GM12878 (cell line): ENCODE measurements around the gene ZNF284.

ENCODE experiments used
- EZH2 ChIP-seq: IDR thresholded peaks from 2 replicates; pipeline ENCODE4 v1.6.1; 2012; ENCODE audit warnings: low read depth, mild to moderate bottlenecking, control low read depth, inconsistent platforms, low read length, borderline replicate concordance; ENCODE audit not compliant: control insufficient read depth
- YBX1 ChIP-seq: fragments of 450-650 bp; IDR thresholded peaks from 2 replicates; pipeline ENCODE4 v1.6.1; 2016; ENCODE audit warnings: antibody characterized with exemption
- ZNF24 ChIP-seq: fragments of 450-650 bp; IDR thresholded peaks from 2 replicates; pipeline ENCODE4 v1.6.1; 2017; ENCODE audit warnings: antibody characterized with exemption, mild to moderate bottlenecking
- TF ChIP-seq, protein P1 (sequence below): IDR thresholded peaks from 2 replicates; pipeline ENCODE4 v1.6.1; 2011; ENCODE audit warnings: low read depth, low read length, improper control_type of control experiment, borderline replicate concordance
- TF ChIP-seq, protein P2 (sequence below): IDR thresholded peaks from 2 replicates; pipeline ENCODE4 v1.6.1; 2011; ENCODE audit warnings: borderline replicate concordance, low read depth, mild to moderate bottlenecking, moderate library complexity, low read length; ENCODE audit not compliant: insufficient read depth, poor library complexity, severe bottlenecking

DNA sequence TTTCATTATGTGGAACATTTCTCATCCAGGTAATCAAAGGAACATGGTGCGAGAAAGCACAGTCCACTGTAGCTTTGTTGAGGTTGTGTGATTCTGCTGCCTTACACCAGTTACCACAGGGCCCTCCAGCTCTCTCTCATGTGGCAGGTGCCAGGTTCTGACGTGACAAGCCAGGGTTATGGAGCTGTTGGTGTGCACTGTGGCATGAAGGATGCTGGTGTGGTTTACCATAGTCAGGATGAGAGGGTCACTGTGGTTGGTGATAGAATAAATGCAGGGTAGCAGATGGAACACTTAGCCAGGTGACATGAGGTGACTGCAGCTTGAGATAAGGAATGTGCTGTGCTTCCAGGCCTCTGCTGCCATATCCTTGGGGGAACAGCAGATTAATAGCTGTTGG, 12.7 kb upstream of the ZNF284 start:
- TF ChIP-seq, protein P1, sequence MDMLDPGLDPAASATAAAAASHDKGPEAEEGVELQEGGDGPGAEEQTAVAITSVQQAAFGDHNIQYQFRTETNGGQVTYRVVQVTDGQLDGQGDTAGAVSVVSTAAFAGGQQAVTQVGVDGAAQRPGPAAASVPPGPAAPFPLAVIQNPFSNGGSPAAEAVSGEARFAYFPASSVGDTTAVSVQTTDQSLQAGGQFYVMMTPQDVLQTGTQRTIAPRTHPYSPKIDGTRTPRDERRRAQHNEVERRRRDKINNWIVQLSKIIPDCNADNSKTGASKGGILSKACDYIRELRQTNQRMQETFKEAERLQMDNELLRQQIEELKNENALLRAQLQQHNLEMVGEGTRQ: no peak
- TF ChIP-seq, protein P2, sequence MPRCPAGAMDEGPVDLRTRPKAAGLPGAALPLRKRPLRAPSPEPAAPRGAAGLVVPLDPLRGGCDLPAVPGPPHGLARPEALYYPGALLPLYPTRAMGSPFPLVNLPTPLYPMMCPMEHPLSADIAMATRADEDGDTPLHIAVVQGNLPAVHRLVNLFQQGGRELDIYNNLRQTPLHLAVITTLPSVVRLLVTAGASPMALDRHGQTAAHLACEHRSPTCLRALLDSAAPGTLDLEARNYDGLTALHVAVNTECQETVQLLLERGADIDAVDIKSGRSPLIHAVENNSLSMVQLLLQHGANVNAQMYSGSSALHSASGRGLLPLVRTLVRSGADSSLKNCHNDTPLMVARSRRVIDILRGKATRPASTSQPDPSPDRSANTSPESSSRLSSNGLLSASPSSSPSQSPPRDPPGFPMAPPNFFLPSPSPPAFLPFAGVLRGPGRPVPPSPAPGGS: no peak
- no peak for TF ChIP-seq ZNF24
- TF ChIP-seq YBX1: no peak
- TF ChIP-seq EZH2: no peak
